ENCODE results near the gene NFATC3. TPM values are rescaled to one million over a fixed set of nuclear protein-coding genes. Genes with fewer than 3 reads are reported as not detected.

Gene NFATC3
- total and polyA plus RNA-seq, 2 of the 8 experiments (the other 6 are each of a cell fraction or from before 2014, with no cell fraction given), result 17.6 to 34.5 TPM

DNA sequence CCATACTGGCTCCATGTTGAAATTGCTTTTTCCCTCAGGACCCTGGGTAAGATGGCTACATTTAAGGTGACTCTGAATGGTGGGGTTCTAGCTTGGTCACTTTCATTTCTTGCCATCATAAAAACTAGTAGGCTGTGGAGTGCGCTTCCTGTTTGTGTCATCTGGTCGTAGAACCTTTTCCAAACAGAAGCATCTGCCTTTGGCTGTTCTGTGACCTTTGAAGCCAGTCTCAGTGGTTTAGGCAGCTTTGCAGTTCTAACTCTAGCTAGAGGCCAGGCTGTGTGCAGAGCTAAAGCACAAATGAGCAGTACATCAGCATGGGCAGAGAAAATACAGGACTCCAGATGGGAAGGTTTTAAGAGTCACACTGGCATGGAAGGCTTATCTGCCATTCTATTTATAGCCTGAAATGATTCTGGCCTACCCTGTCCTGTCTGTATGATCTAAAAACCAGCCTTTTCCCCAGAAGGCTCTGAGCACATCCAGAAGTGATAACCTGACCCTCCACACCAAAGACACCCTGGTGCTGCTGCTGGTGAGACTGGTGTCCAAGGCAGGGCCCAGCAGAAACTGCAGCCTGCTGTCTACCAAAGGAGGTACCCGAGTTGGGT, 142.1 kb downstream of the NFATC3 start (continued):
- TF ChIP-seq KDM4A (IDR thresholded peaks at IDR 0.05; ENCODE audit: low read depth, low read length, severe bottlenecking) (no peak), SRF (IDR thresholded peaks at IDR 0.05; ENCODE audit: low read depth, low read length) (no peak), SUZ12 (IDR thresholded peaks at IDR 0.05; ENCODE audit: low read length) (no peak), HDAC6 (IDR thresholded peaks at IDR 0.05; ENCODE audit: low read depth, low read length) (no peak)
- TF ChIP-seq, protein P1, sequence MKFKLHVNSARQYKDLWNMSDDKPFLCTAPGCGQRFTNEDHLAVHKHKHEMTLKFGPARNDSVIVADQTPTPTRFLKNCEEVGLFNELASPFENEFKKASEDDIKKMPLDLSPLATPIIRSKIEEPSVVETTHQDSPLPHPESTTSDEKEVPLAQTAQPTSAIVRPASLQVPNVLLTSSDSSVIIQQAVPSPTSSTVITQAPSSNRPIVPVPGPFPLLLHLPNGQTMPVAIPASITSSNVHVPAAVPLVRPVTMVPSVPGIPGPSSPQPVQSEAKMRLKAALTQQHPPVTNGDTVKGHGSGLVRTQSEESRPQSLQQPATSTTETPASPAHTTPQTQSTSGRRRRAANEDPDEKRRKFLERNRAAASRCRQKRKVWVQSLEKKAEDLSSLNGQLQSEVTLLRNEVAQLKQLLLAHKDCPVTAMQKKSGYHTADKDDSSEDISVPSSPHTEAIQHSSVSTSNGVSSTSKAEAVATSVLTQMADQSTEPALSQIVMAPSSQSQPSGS (IDR thresholded peaks at IDR 0.05; ENCODE audit: low read length), result no peak

Measured in H1 (cell line).